ENCODE results near the gene SPOCK1.

The SPOCK1 gene

GRCh38 chr5:137294604-137295003 is 204.5 kb downstream of the SPOCK1 start:
- no peak for DNase-seq (ENCODE audit: low read depth)

- no peak for DNase-seq (ENCODE audit: low read depth)
Observed at GRCh38 chr5:137292461-137293027, 206.6 kb downstream of the SPOCK1 start.

DNA sequence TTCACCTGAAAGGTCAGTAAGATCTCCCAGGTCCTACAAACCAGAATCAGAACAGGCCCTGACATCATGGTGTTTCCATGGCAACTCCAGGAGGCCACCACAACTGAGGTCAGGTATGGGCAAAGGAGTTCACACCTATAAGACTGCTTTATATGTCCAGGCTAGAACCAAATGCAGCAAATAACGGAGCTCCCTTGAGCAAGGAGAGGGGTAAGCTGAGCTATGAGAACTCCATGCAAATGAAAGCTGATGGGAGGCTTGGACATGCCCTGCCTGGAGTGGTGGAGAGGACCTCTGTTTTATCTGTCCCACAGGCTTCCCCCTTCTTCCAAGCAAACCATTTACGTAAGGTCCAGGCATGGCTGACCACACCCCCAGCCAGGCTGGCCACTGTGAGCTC is 207.7 kb downstream of the SPOCK1 start:
- DNase-seq (ENCODE audit: low read depth), result no peak

DNA sequence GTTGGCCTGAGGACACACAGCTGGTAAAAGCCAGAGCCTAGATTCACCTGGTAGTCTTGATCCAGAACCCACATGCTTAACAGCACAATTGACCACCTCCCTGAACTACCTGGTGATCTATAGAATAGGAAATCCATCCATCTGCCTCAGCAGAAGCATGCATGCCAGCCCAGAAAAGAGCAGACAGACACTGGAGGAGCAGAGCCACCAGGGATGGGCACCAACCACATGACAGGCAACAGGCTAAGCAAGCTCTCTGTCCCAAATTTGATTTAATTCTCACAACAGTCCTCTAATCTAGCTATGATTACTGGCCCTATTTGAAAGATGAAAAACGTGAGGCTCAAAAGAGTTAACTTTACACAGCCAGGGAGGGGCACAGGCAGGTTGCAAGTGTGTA is 208.1 kb downstream of the SPOCK1 start:
- no peak for DNase-seq (ENCODE audit: low read depth)

DNA sequence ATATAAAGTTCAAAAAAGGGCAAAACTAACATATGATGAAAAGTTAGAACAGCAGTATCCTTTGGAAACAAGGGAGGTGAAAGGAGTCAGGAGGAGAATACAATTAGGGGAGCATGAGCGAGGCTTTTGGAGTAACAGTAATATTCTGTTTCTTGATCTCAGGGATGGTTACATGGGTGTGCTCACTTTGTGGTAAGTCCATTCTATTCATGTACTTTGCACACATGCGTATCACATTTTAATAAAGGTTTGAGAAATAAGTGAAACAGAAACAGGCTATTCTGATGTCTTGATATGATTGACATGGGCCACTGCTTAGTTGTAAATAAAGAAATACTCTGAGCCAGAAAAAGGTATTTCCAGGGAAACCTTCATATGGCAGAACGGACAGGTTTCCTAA is 208.8 kb downstream of the SPOCK1 start:
- no peak for DNase-seq (ENCODE audit: low read depth)

GRCh38 chr5:137289856-137290255 is 209.3 kb downstream of the SPOCK1 start:
- no peak for DNase-seq (ENCODE audit: low read depth)

GRCh38 chr5:137287569-137287968 is 211.6 kb downstream of the SPOCK1 start:
- no peak for DNase-seq (ENCODE audit: low read depth)

DNA sequence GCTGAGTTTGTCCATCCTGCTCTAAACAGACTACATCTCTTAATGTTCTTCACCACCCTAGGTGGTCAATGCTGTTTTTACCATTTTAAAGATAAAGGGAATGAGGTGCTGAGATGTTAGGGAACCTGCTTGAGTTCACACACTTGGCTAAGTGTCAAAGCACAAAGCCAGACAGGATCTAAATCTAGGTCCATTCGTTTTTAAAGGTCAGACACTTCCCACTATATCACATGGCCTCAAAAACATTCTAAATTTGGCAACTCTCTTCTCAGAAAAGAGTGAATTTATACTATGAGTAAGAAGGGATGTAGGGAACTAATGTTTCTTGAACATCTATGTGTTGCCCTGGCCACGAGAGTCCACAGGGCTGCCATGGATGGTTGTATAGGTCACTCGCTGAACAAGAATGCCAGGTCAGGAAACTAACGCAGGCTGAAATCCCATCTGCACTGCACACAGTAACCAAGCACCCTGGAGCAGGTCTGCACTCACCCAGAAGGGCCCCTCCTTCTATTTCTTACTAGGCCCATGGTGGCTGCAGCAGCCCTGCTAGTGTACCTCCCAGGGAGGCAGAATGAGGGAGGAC is 213.0 kb downstream of the SPOCK1 start:
- DNase-seq (ENCODE audit: low read depth), result no peak

DNA sequence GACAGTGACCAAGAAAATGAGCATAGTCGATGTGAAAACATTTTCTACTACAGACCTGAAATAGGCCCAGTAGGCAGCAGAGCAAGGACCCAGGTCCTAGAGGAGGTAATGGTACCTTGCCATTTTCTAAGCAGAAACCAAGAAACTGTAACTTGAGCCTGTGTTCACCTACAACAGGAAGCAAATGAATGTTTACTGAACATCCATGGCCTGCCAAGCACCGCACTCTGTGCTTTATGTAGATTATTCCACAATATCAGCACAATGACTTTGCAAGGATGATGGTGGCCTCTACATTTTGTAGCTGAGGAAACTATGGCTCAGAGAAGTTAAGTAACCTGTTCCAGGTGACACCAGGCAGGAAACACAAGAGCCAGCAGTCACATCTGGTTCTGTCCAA is 215.3 kb downstream of the SPOCK1 start:
- no peak for DNase-seq (ENCODE audit: low read depth)

DNA sequence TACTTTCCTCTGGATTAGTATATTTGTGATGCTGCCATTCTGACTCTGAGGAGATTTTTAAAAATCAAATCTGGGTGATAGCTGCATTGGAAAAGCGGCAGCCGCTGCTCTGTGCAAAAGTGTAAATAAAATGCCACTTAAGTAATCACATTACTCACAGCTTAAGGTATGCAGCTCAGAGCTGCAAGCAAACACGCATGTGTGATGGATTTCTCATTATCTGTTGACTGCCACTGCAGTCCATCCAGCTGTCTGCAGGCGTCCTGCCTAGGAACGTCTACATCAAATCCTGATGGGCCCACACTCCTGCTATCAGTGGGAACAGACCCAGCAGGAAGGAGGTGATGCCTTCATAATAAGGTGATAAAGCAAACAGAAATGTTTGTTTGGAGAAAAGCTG is 216.9 kb downstream of the SPOCK1 start:
- DNase-seq (ENCODE audit: low read depth), result no peak

- no peak for DNase-seq (ENCODE audit: low read depth)
Observed at GRCh38 chr5:137281201-137281600, 217.9 kb downstream of the SPOCK1 start.

DNA sequence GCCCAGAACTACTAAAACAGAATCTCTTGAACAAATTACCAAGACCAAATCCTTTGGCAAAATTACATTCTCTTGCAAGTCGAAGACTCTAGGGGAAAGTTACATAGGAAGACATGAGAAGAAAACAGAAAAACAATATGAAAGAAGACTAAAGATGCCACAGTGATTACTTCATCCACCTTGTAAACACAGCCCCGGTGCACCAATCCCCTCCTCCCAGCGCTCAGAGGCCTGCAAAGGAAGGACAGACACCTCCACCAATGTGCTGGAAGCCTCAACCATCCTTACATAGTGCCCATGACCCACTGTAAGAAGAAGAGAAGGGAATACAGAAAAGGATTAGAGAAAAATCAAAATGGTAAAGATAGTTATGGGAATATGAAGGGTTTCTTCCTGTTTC is 218.5 kb downstream of the SPOCK1 start:
- DNase-seq (ENCODE audit: low read depth), result no peak

DNA sequence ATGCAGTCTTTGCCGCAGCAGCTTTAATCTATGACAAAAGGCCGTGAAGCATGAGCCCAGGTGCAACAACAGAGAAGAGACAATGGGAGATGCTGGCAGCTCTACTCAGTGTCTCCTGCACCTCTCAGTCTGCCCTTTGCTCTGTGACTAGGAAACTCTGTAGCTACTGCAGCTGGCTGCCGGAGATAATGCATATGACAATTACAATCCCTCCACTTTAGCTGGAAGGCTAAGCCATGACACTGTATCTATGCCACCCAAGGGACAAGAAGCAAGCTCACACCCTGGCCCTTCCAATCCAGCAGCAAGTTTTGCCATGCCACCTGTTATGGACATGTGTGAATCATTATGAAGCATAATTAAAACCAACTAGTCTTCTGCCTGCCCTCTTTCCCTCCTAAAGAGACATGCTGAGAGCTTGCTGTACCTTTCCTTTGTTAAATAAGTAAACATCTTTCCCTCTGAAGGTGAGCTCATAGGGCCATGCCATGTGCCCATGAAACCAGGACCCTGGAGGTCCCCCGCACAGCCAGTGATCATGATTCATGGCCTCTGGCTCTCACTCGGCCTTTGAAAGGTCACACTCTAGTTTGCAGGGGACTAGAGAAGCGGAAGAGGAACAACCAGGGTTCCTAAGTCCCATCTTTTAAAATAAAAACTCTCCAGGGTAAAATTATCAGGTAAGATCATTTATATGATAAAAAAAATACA is 219.4 kb downstream of the SPOCK1 start:
- DNase-seq (ENCODE audit: low read depth), result no peak

GRCh38 chr5:137278476-137278875 is 220.7 kb downstream of the SPOCK1 start:
- no peak for DNase-seq (ENCODE audit: low read depth)

- DNase-seq (ENCODE audit: low read depth), result no peak
Observed at GRCh38 chr5:137275083-137275482, 224.0 kb downstream of the SPOCK1 start.

GRCh38 chr5:137273511-137273910 is 225.6 kb downstream of the SPOCK1 start:
- DNase-seq (ENCODE audit: low read depth), result no peak

DNA sequence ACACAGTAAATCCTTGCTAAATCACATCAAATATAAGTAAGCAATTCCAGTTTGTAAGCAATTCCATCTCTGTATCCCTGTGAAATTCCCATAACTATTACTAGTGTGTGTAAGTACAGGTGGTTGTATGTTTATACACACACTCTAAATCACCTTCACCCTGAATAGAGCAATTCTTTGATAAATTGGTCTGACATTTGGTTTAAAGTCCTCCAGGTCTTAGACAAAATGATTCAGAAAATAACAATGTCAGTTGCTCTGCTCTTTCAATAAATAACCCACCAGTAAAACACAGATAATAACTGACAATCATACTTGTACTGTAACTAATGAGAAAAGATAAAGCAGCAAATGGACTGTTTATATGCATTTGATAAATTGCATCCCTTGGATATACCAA is 226.3 kb downstream of the SPOCK1 start:
- DNase-seq (ENCODE audit: low read depth), result no peak

DNA sequence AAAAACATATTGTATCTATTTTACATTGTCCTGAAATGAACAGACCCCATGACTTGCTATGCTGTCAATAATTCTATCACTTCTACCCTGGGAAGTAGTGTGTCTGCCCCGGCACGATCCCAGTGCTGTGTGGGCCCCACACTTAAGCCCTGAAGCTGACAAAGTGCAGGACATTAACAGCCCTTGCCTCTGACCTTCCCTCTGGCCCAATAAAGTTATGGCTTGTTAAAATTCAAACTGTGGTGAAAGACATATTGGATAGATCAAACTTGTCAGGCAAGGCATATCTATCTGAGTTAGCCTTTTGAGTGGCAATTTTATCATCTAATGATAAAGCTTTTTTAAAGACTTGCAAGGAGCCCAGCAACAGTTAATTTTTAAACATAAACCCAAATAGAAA is 229.2 kb downstream of the SPOCK1 start:
- DNase-seq (ENCODE audit: low read depth), result no peak

DNA sequence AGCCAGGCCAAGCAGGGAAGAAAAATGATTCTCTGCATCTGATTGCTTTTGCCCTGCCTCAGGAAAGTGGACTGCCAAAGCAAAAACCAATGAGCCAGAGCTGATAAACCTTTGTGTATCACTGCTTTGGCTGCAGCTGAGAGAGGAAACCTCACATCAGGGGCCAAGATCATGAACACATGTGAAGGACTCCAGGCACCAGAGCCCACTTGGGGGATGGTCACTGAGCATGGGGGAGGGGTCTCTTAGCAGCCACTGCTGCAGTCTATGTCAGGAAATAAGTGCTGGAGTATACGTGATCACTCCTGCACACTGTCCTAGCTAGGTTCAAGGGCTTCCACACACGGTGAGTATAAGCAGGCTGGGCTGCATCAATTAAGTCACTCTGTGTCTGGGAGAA is 229.9 kb downstream of the SPOCK1 start:
- DNase-seq (ENCODE audit: low read depth), result no peak

DNA sequence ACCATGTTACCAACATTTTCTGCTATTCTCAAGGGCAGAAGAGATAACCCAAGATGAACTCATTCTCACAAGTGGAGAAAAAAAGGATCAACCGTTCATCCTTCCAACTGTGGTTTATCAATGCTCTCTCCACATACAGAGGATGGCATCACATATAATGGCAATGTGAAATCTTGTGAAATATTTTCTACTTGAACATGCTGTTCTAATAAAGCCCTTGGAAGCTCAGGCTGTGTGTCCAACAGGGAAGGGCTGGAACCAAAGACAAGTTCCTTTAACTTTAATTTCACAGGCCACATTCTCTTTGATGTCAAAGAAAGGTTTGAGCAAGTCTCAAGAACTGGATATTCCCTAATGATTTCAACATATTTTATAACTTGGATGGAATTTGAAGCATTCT is 230.5 kb downstream of the SPOCK1 start:
- no peak for DNase-seq (ENCODE audit: low read depth)

GRCh38 chr5:137266186-137266585 is 232.9 kb downstream of the SPOCK1 start:
- no peak for DNase-seq (ENCODE audit: low read depth)

GRCh38 chr5:137265457-137265856 is 233.7 kb downstream of the SPOCK1 start:
- DNase-seq (ENCODE audit: low read depth), result no peak

GRCh38 chr5:137264573-137264972 is 234.6 kb downstream of the SPOCK1 start:
- DNase-seq (ENCODE audit: low read depth), result no peak

- DNase-seq (ENCODE audit: low read depth), result no peak
Observed at GRCh38 chr5:137264041-137264440, 235.1 kb downstream of the SPOCK1 start.
